ENCODE data around the gene RBM19. TPM values are rescaled to one million over a fixed set of nuclear protein-coding genes. Genes with fewer than 3 reads are reported as not detected.

Gene RBM19
- total RNA-seq, 1 experiment from 2014 or later = 47.2 TPM

GRCh38 chr12:113911971-113912759 lies 54.0 kb downstream of the RBM19 start:
- H3K4me3 Mint-ChIP-seq (ENCODE audit: low read depth, unreplicated experiment) = no peak overlapping the region
- TF ChIP-seq CTCF (IDR thresholded peaks at IDR 0.05; ENCODE audit: unreplicated experiment) = no peak
- DNase-seq = no peak
- BruUV-seq (replicated peaks) = no TSS peak
- no peaks in the 10 kb centered on the region for H3K27me3 Mint-ChIP-seq (ENCODE audit: unreplicated experiment)
- CTCF ChIA-PET = no interaction called here
- H3K27ac Mint-ChIP-seq (ENCODE audit: unreplicated experiment) = no peak overlapping the region
- H3K36me3 Mint-ChIP-seq (ENCODE audit: insufficient read depth, unreplicated experiment) = no peaks in the 10 kb centered on the region
- H3K4me1 Mint-ChIP-seq (ENCODE audit: low read depth, unreplicated experiment) = no peaks in the 10 kb centered on the region
- no peaks in the 10 kb centered on the region for H3K9me3 Mint-ChIP-seq (ENCODE audit: low read depth, unreplicated experiment)
- intact Hi-C loops (cut with micrococcal nuclease; ENCODE audit: unreplicated experiment) = loop anchor here (1.0 to 10.0 kb wide), 5 partner anchors 147 to 599 kb away; no protein-coding TSS in a partner anchor

- Mint-ChIP-seq H3K4me3 (ENCODE audit: low read depth, unreplicated experiment) (no peak overlapping the region), H3K27ac (ENCODE audit: unreplicated experiment) (no peak overlapping the region), H3K27me3 (ENCODE audit: unreplicated experiment) (no peaks in the 10 kb centered on the region), H3K9me3 (ENCODE audit: low read depth, unreplicated experiment) (no peaks in the 10 kb centered on the region), H3K4me1 (ENCODE audit: low read depth, unreplicated experiment) (no peaks in the 10 kb centered on the region), H3K36me3 (ENCODE audit: insufficient read depth, unreplicated experiment) (no peaks in the 10 kb centered on the region)
- BruUV-seq (replicated peaks) = no TSS peak
- CTCF ChIA-PET = no interaction called here
- intact Hi-C loops (cut with micrococcal nuclease; ENCODE audit: unreplicated experiment) = loop anchor here (5.0 to 10.0 kb wide), 2 partner anchors 146 to 264 kb away; no protein-coding TSS in a partner anchor
- no peak for DNase-seq
- no peak for TF ChIP-seq CTCF (IDR thresholded peaks at IDR 0.05; ENCODE audit: unreplicated experiment)
Observed at GRCh38 chr12:113910751-113911272, 55.3 kb downstream of the RBM19 start.

- no peak overlapping the region for H3K4me3 Mint-ChIP-seq (ENCODE audit: low read depth, unreplicated experiment)
- TF ChIP-seq CTCF (IDR thresholded peaks at IDR 0.05; ENCODE audit: unreplicated experiment) = no peak
- no peak overlapping the region for H3K27ac Mint-ChIP-seq (ENCODE audit: unreplicated experiment)
- DNase-seq = no peak
- no peaks in the 10 kb centered on the region for H3K4me1 Mint-ChIP-seq (ENCODE audit: low read depth, unreplicated experiment)
- CTCF ChIA-PET = interaction anchor here (0.8 kb wide), 1 partner anchor 172 kb away, joined by 3 read pairs; no protein-coding TSS in a partner anchor
- H3K27me3 Mint-ChIP-seq (ENCODE audit: unreplicated experiment) = no peaks in the 10 kb centered on the region
- intact Hi-C loops (cut with micrococcal nuclease; ENCODE audit: unreplicated experiment) = loop anchor here (5.0 to 10.0 kb wide), 2 partner anchors 145 to 263 kb away; no protein-coding TSS in a partner anchor
- no peaks in the 10 kb centered on the region for H3K9me3 Mint-ChIP-seq (ENCODE audit: low read depth, unreplicated experiment)
- no TSS peak for BruUV-seq (replicated peaks)
- H3K36me3 Mint-ChIP-seq (ENCODE audit: insufficient read depth, unreplicated experiment) = no peaks in the 10 kb centered on the region
Observed at GRCh38 chr12:113909776-113910420, 56.2 kb downstream of the RBM19 start.

- H3K36me3 Mint-ChIP-seq (ENCODE audit: insufficient read depth, unreplicated experiment) = no peaks in the 10 kb centered on the region
- H3K4me1 Mint-ChIP-seq (ENCODE audit: low read depth, unreplicated experiment) = no peaks in the 10 kb centered on the region
- no TSS peak for BruUV-seq (replicated peaks)
- intact Hi-C loops (cut with micrococcal nuclease; ENCODE audit: unreplicated experiment) = no loop called here
- no peak for TF ChIP-seq CTCF (IDR thresholded peaks at IDR 0.05; ENCODE audit: unreplicated experiment)
- H3K27ac Mint-ChIP-seq (ENCODE audit: unreplicated experiment) = no peak overlapping the region
- H3K4me3 Mint-ChIP-seq (ENCODE audit: low read depth, unreplicated experiment) = no peak overlapping the region
- no peak for DNase-seq
- H3K9me3 Mint-ChIP-seq (ENCODE audit: low read depth, unreplicated experiment) = no peaks in the 10 kb centered on the region
- no peaks in the 10 kb centered on the region for H3K27me3 Mint-ChIP-seq (ENCODE audit: unreplicated experiment)
- CTCF ChIA-PET = interaction anchor here (0.6 to 0.8 kb wide), 3 partner anchors 58 to 237 kb away, joined by 3 to 4 read pairs (median 3); no protein-coding TSS in a partner anchor
Observed at GRCh38 chr12:113908584-113909100, 57.5 kb downstream of the RBM19 start.

Data from Calu3 (cell line).